Measurements from ENCODE around the gene MUC3A. TPM values are rescaled to one million over a fixed set of nuclear protein-coding genes. Genes with fewer than 3 reads are reported as not detected.
"Not testable (repeated sequence)": the region's sequence is repeated elsewhere in the genome, so short reads cannot be mapped to it uniquely, and the experiment has no call there.

The MUC3A gene
- total RNA-seq, 4 donors from 2014 or later = not detected

DNA sequence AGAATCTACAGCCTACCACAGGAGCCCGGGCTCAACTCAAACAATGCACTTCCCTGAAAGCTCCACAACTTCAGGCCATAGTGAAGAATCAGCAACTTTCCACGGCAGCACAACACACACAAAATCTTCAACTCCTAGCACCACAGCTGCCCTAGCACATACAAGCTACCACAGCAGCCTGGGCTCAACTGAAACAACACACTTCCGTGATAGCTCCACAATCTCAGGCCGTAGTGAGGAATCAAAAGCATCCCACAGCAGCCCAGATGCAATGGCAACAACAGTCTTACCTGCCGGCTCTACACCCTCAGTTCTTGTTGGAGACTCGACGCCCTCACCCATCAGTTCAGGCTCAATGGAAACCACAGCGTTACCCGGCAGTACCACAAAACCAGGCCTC, 42.3 kb downstream of the MUC3A start:
- TF ChIP-seq POLR2AphosphoS5 (IDR thresholded peaks at IDR 0.05) = no peak
- Histone ChIP-seq H3K9me3 (no peaks in the 10 kb centered on the region), H3K36me3 (no peaks in the 10 kb centered on the region), H3K4me3 (no peak overlapping the region), H3K27me3 (no peaks in the 10 kb centered on the region), H3K4me1 (no peaks in the 10 kb centered on the region), H3K27ac (no peak overlapping the region)
- DNase-seq (ENCODE audit: low spot score in 2 of 2) = no peak
- 88% methylated on average over 9 of the region's 9 CpGs for WGBS

DNA sequence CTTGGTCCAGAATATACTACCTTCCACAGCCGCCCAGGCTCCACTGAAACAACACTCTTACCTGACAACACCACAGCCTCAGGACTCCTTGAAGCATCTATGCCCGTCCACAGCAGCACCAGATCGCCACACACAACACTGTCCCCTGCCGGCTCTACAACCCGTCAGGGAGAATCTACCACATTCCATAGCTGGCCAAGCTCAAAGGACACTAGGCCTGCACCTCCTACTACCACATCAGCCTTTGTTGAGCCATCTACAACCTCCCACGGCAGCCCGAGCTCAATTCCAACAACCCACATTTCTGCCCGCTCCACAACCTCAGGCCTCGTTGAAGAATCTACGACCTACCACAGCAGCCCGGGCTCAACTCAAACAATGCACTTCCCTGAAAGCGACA, 42.9 kb downstream of the MUC3A start:
- DNase-seq (ENCODE audit: low spot score in 2 of 2); H3K27ac ChIP-seq; H3K4me3 ChIP-seq; H3K4me1 ChIP-seq; H3K36me3 ChIP-seq; H3K27me3 ChIP-seq; H3K9me3 ChIP-seq: not testable (repeated sequence)
- WGBS = 90% methylated on average over 12 of the region's 12 CpGs

DNA sequence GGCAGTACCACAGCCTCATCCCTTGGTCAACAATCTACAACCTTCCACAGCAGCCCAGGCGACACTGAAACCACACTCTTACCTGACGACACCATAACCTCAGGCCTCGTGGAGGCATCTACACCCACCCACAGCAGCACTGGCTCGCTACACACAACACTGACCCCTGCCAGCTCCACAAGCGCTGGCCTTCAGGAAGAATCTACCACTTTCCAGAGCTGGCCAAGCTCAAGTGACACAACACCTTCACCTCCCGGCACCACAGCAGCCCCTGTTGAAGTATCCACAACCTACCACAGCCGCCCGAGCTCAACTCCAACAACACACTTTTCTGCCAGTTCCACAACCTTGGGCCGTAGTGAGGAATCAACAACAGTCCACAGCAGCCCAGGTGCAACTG, 45.3 kb downstream of the MUC3A start:
- not testable (repeated sequence) for H3K27ac ChIP-seq; DNase-seq (ENCODE audit: low spot score in 2 of 2); H3K9me3 ChIP-seq; H3K36me3 ChIP-seq; H3K4me3 ChIP-seq; H3K4me1 ChIP-seq; H3K27me3 ChIP-seq
- WGBS = no CpG with 5 or more reads among the region's 9 CpGs

DNA sequence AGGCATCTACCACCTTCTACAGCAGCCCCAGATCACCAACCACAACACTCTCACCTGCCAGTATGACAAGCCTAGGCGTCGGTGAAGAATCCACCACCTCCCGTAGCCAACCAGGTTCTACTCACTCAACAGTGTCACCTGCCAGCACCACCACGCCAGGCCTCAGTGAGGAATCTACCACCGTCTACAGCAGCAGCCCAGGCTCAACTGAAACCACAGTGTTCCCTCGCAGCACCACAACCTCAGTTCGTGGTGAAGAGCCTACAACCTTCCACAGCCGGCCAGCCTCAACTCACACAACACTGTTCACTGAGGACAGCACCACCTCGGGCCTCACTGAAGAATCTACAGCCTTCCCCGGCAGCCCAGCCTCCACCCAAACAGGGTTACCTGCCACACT, 49.2 kb downstream of the MUC3A start:
- 85% methylated on average over 5 of the region's 10 CpGs for WGBS
- not testable (repeated sequence) for H3K4me3 ChIP-seq; DNase-seq (ENCODE audit: low spot score in 2 of 2); H3K9me3 ChIP-seq; H3K27me3 ChIP-seq; H3K4me1 ChIP-seq; H3K36me3 ChIP-seq; H3K27ac ChIP-seq

DNA sequence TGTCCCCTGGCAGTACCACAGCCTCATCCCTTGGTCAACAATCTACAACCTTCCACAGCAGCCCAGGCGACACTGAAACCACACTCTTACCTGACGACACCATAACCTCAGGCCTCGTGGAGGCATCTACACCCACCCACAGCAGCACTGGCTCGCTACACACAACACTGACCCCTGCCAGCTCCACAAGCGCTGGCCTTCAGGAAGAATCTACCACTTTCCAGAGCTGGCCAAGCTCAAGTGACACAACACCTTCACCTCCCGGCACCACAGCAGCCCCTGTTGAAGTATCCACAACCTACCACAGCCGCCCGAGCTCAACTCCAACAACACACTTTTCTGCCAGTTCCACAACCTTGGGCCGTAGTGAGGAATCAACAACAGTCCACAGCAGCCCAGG, 50.0 kb downstream of the MUC3A start:
- not testable (repeated sequence) for H3K4me1 ChIP-seq; H3K27ac ChIP-seq; H3K27me3 ChIP-seq; DNase-seq (ENCODE audit: low spot score in 2 of 2); H3K9me3 ChIP-seq; H3K4me3 ChIP-seq; H3K36me3 ChIP-seq
- WGBS = no CpG with 5 or more reads among the region's 9 CpGs

DNA sequence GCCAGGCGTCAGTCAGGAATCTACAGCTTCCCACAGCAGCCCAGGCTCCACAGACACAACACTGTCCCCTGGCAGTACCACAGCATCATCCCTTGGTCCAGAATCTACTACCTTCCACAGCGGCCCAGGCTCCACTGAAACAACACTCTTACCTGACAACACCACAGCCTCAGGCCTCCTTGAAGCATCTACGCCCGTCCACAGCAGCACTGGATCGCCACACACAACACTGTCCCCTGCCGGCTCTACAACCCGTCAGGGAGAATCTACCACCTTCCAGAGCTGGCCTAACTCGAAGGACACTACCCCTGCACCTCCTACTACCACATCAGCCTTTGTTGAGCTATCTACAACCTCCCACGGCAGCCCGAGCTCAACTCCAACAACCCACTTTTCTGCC, 50.7 kb downstream of the MUC3A start:
- H3K4me3 ChIP-seq; H3K9me3 ChIP-seq; DNase-seq (ENCODE audit: low spot score in 2 of 2); H3K27me3 ChIP-seq; H3K36me3 ChIP-seq; H3K27ac ChIP-seq; H3K4me1 ChIP-seq: not testable (repeated sequence)
- 82% methylated on average over 9 of the region's 10 CpGs for WGBS

DNA sequence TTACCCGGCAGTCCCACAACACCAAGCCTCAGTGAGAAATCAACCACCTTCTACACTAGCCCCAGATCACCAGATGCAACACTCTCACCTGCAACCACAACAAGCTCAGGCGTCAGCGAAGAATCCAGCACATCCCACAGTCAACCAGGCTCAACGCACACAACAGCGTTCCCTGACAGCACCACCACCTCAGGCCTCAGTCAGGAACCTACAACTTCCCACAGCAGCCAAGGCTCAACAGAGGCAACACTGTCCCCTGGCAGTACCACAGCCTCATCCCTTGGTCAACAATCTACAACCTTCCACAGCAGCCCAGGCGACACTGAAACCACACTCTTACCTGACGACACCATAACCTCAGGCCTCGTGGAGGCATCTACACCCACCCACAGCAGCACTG, 53.0 kb downstream of the MUC3A start:
- not testable (repeated sequence) for H3K27me3 ChIP-seq; H3K36me3 ChIP-seq; H3K4me3 ChIP-seq; H3K9me3 ChIP-seq; H3K4me1 ChIP-seq; DNase-seq (ENCODE audit: low spot score in 2 of 2); H3K27ac ChIP-seq
- no CpG with 5 or more reads among the region's 8 CpGs for WGBS

DNA sequence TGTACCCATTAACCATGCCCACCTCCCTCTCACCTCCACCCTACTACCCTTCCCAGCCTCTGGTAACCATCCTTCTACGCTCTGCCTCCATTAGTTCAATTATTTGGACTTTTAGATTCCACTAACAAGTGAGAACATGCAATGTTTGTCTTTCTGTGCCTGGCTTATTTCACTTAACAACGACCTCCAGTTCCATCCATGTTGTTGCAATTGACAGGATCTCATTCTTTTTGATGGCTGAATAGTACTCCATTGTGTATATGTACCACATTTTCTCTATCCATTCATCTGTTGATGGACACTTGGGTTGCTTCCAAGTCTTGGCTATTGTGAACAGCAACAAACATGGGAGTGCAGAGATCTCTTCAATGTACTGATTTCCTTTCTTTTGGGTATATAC, 58.0 kb downstream of the MUC3A start:
- not testable (repeated sequence) for H3K27ac ChIP-seq; H3K36me3 ChIP-seq; H3K27me3 ChIP-seq; H3K4me1 ChIP-seq; DNase-seq (ENCODE audit: low spot score in 2 of 2); H3K4me3 ChIP-seq; H3K9me3 ChIP-seq
- WGBS = 69% methylated on average over 2 of the region's 2 CpGs

DNA sequence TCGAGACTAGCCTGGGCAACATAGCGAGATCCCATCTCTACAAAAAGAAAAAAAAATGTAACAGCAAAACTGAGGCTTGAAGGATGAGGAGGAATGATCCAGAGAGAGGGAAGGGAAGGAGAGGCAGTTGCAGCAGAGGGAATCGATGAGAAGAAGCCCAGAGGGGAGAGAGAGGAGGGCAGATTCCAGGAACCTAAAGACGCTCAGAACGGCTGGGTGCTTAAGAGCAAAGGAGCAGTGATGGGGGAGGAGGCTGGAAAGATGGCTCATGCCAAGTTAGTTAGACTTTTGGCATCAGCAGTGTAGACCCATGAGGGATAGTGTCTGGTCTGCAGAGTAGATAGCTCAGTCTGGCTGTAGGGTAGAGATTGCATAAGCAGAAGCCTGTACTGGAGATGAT, 60.3 kb downstream of the MUC3A start:
- Histone ChIP-seq H3K27me3 (peaks cover 5% of the 10 kb centered on the region), H3K36me3 (no peaks in the 10 kb centered on the region), H3K27ac (no peak overlapping the region), H3K4me3 (no peak overlapping the region), H3K9me3 (no peaks in the 10 kb centered on the region), H3K4me1 (no peaks in the 10 kb centered on the region)
- 72% methylated on average over 5 of the region's 5 CpGs for WGBS
- no peak for DNase-seq (ENCODE audit: low spot score in 2 of 2)
- TF ChIP-seq POLR2A (IDR thresholded peaks at IDR 0.05) (no peak), POLR2AphosphoS5 (IDR thresholded peaks at IDR 0.05) (no peak), EP300 (IDR thresholded peaks at IDR 0.05) (no peak)
- TF ChIP-seq, protein P1, sequence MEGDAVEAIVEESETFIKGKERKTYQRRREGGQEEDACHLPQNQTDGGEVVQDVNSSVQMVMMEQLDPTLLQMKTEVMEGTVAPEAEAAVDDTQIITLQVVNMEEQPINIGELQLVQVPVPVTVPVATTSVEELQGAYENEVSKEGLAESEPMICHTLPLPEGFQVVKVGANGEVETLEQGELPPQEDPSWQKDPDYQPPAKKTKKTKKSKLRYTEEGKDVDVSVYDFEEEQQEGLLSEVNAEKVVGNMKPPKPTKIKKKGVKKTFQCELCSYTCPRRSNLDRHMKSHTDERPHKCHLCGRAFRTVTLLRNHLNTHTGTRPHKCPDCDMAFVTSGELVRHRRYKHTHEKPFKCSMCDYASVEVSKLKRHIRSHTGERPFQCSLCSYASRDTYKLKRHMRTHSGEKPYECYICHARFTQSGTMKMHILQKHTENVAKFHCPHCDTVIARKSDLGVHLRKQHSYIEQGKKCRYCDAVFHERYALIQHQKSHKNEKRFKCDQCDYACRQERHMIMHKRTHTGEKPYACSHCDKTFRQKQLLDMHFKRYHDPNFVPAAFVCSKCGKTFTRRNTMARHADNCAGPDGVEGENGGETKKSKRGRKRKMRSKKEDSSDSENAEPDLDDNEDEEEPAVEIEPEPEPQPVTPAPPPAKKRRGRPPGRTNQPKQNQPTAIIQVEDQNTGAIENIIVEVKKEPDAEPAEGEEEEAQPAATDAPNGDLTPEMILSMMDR (IDR thresholded peaks at IDR 0.05) = no peak

DNA sequence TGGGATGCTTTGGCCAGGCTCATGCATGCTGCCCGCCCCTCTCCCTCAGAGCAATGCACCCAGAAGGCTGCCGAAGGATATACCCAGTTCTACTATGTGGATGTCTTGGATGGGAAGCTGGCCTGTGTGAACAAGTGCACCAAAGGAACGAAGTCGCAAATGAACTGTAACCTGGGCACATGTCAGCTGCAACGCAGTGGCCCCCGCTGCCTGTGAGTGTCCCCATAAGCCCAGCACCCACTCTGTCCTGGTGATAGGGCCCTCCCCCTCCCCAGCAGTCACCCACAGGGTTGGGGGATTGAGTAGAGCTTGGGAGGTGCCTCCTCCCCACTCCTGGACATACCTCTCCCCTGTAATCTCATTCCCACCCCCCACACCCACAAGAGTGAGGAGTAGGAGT, 63.6 kb downstream of the MUC3A start:
- peaks cover 11% of the 10 kb centered on the region for H3K4me1 ChIP-seq
- no peaks in the 10 kb centered on the region for H3K9me3 ChIP-seq
- H3K36me3 ChIP-seq = no peaks in the 10 kb centered on the region
- no peak for DNase-seq (ENCODE audit: low spot score in 2 of 2)
- no peak for TF ChIP-seq POLR2A (IDR thresholded peaks at IDR 0.05)
- no peak for TF ChIP-seq EP300 (IDR thresholded peaks at IDR 0.05)
- TF ChIP-seq, protein P1 (IDR thresholded peaks at IDR 0.05) = no peak
- TF ChIP-seq POLR2AphosphoS5 (IDR thresholded peaks at IDR 0.05) = no peak
- no peak overlapping the region for H3K4me3 ChIP-seq
- 92% methylated on average over 6 of the region's 6 CpGs for WGBS
- H3K27ac ChIP-seq = no peak overlapping the region
- peaks cover 18% of the 10 kb centered on the region for H3K27me3 ChIP-seq
